ENCODE results near the gene RBM14.
A peak's percentile ranks its signal among the peaks of the same experiment; 100 is the strongest.
"Not testable (repeated sequence)": the region's sequence is repeated elsewhere in the genome, so short reads cannot be mapped to it uniquely, and the experiment has no call there.

Gene RBM14, protein sequence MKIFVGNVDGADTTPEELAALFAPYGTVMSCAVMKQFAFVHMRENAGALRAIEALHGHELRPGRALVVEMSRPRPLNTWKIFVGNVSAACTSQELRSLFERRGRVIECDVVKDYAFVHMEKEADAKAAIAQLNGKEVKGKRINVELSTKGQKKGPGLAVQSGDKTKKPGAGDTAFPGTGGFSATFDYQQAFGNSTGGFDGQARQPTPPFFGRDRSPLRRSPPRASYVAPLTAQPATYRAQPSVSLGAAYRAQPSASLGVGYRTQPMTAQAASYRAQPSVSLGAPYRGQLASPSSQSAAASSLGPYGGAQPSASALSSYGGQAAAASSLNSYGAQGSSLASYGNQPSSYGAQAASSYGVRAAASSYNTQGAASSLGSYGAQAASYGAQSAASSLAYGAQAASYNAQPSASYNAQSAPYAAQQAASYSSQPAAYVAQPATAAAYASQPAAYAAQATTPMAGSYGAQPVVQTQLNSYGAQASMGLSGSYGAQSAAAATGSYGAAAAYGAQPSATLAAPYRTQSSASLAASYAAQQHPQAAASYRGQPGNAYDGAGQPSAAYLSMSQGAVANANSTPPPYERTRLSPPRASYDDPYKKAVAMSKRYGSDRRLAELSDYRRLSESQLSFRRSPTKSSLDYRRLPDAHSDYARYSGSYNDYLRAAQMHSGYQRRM

DNA sequence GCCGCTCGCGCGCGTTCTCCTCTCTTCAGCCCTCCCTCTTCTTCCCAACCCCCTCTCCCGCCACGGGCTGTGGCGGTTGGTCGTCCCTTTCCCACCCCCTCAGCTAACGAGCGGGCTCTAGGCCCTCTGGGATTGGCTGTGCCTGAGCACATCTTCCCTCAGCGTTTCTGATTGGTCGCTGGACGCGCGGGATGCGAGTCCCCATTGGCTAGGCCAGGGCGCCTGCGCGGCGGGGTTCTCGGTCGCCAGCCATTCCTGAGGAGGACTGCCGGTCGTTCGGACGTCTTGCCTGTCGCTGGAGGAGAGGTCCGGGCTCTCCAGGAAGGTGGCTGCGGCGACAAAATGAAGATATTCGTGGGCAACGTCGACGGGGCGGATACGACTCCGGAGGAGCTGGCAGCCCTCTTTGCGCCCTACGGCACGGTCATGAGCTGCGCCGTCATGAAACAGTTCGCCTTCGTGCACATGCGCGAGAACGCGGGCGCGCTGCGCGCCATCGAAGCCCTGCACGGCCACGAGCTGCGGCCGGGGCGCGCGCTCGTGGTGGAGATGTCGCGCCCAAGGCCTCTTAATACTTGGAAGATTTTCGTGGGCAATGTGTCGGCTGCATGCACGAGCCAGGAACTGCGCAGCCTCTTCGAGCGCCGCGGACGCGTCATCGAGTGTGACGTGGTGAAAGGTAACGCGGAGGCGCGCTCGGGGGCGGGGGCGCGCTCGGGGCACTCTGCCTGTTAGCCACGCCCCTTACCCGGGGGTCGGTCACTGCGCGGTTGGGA is at the start of gene RBM14:
TSS of gene RBM14 (plus strand) at position 252 of the 776 bp plus-strand sequence. CDS start at position 343, 91 bp downstream.
- DNase-seq = peak; percentile 97

DNA sequence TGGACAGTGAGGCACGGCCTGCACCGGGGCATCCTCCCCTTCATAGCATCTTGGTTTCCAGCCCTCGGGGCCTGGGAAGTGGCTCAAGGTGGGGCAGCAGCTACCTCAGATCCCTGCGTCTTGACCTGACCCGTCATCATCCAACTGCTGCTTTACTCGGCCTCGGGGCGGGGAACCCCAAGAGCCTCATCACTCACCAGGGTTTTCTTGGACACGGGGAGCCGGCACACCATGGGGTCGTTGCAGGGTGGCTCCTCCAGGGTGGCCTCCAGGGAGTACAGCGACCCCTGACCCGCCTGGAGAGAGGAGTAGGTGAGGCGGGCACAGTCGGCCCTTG is 48.7 kb upstream of the RBM14 start:
- no peak for DNase-seq

DNA sequence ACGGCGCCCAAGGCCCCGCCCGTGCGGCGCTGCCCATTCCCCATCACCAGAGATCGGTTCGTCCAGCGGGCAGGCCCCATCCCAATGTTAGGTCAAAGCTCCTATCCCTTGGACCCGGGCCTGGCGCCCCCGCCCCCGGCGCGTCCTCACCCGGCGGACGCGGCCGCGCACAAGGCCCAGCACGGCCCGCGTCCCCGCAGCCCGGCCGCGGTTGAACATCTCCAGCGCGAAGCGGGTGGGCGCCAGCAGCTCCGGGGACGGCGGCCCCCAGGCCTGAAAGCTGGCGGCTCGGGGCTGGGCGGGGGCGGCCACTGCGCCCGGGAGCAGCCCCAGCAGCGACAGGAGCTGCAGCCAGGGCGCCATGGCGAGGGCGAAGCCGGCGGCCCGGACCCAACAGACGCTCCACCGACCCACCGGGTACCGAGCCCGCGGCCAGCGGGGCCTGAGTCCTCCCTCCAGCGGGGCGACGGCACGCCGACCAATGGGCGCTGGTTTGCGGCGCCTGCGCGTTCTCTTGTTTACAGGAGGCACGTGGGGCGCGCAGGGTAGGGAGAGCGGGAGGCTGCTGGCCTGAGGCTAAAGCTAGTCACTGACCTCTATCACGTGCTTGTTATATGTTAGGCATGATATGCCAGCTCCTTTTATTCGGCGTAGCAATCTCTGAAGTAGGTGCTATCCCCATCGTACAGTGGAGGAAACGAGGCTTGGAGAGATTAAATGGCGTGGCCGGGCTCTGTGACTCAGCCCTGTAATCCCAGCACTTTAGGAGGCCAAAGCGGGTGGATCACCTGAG is 48.1 kb upstream of the RBM14 start, which contains the start of gene CTSF:
TSS of gene CTSF (minus strand) at position 483 of the 793 bp plus-strand sequence. CDS start at position 363, 120 bp downstream.
- DNase-seq = peak; percentile 76

DNA sequence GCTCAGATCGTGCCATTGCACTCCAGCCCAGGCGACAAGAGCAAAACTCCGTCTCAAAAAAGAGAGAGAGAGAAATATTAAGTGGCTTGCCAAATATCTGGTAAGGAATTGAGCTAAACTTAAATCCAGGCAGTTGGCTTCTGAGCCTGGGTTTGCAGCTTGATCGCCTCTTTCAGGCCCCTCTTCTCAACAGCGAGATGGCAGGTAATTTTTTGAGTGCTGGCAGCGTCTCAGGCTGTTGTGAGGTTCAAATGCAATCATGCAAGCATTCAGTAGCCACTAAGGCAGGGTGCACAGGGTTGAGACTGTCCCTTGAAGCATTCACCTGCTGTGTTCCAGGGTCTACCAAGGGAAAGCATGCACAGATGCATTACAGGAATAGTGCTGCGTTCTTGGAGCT is 47.4 kb upstream of the RBM14 start:
- DNase-seq = no peak

DNA sequence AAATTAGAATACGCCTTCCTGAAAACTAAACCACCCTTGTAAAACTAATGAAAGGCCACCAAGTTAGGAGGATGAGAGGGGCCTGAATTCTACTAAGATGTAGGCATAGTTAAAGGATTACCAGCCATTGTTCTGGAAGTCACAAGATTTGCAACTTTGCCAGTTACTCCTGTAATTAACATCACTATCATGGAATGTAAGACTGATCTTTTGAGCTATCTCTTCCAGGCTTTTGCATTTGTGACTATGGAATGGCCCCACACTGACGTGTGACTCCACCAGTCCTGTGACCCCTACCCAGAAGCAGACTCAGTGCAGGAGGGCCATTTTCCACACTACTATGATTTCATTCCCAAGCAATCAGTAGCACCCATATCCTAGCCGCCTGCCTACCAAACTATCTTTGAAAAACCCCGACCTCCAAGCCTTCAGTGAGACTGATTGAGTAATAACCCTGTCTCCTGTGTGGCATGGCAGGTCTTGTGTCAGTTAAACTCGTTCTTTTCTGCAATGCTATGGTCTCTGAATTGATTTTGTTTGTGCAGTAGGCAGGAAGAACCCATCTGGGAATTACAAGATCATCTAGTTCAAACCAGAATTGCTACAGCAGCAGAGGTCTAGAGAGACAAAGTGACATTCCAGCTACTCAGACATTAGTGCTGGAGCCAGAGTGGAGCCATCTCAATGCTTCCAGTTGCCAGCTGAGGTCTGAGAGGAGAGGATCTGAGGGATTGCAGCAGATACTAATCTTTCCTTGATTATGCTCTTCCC is 46.2 kb upstream of the RBM14 start:
- DNase-seq = no peak

DNA sequence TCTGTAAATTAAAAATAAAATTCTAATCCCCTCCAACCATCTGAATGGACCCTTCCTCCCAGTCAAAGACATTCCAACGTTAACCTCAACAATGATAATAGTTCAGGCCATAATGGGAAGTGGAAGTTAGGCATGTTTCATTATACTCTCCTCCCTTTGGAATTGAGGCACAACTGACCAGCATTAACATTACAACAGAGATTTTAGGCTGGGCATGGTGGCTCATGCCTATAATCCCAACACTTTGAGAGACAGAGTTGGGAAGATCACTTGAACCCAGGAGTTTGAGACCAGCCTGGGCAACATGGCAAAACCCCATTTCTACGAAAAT is 45.6 kb upstream of the RBM14 start:
- DNase-seq = no peak

DNA sequence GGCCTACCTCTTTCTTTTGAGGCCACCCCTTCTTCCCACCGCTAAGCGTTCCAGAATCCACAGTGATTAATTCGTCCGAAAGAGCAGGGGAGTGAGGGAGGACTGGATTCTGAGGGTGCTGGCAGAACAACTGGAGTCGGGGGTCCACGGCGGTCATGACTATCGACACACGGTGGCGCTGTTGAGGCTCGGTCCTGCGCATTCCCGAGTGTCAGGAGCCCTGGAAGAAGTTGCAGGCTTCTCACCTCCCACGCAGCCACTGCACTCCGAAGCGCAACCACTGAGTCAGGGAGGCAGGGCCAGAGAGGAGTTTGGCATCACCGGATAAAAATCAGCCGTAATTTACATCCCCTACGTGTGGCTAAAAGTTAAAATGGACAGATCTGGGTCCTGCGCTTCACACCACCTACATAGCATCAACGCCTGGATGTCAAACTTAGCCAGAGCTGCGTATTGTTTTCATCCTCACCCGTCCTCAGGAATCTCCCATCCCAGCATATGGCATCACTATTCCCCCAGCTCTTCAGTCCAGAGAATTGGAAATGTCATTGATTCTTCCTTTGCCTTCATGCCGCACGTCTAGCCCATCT is 37.3 kb upstream of the RBM14 start:
- DNase-seq = peak; percentile 36

DNA sequence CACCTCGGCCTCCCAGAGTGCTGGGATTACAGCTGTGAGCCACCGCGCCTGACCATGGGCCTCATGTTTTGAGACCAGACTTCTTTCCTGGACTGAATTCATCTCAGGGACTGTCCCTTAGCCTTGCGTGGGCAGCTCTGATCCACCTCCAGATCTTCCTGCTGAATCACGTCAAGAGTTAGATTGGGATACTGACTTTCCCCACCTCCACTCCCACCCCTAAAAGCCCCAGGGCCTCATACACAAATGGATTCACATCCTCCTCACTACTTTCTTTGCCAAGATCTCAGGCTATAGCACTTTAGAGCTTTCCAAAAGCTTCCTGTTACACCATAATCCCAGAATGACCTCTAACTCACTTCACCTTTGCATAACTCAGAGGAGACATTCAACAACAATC is 35.6 kb upstream of the RBM14 start:
- no peak for DNase-seq

DNA sequence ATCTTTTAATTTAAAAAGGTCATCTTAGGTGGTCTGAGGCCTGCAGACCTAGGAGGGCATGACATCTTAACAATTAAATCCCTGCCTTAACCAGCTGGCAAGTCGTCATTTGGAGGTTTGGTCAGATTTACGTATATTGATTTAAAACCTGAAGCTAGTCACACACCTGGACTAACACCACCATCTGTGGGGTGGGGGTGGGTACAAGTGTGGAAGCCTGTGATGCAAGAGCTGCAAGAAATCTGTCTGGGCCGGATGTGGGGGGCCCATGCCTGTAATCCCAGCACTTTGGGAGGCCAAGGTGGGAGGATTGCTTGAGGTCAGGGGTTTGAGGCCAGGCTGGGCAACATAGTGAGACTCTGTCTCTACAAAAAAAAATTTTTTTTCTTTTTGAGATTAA is 35.2 kb upstream of the RBM14 start:
- DNase-seq = no peak

DNA sequence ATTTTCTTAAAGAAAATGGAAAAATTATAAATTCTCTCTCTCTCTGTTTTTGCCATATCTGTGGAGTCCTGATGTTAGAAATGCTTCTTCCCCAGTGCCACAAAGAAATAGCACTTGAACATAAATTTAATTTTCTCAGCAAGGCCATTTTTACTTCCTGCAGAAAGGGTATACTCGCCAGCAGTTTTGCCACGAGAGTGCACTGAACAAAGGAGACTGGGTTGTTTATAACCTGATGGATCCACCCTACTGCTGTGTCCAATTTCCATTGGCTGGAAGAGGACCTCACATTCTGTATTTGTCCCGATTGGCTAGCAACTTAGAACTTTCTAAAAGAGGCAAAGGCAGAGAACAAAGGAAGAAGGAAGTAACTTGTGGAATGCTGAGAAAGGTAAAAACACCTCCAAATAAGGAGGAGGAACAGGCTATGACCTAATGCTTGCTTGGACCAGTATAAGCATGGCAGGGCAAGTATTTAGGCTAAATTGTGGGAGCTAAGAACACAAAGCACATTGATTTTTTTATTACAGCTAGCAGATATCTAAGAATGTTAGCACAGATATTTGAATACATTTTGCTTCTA is 33.8 kb upstream of the RBM14 start:
- not testable (repeated sequence) for DNase-seq

DNA sequence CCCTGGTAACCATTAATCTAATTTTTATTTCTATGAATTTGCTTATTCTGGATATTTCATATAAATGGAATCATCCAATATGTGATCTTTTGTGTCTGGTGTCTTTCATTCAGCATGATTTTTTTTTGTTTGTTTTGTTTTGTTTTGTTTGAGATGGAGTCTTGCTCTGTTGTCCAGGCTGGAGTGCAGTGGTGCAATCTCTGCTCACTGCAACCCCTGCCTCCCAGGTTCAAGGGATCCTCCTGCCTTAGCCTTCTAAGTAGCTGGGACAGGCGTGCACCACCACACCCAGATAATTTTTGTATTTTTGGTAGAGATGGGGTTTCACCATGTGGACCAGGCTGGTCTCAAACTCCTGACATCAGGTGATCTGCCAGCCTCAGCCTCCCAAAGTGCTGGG is 31.0 kb upstream of the RBM14 start:
- DNase-seq = not testable (repeated sequence)

DNA sequence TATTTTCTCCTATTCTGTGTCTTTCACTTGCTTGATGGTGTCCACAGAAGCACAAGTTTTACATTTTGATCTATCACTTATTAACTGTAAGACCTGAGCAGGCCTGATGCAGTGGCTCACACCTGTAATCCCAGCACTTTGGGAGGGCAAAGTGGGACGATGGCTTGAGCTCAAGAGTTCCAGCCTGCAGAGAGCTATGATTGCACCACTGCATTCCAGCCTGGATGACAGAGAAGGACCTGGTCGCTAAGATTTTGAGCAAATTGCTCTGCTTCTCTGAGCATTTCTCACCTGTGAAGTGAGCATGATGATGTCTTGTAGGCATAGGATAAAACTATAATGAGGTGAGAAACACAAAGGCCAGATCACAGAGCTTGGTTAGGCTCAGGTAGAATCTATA is 30.3 kb upstream of the RBM14 start:
- DNase-seq = no peak

DNA sequence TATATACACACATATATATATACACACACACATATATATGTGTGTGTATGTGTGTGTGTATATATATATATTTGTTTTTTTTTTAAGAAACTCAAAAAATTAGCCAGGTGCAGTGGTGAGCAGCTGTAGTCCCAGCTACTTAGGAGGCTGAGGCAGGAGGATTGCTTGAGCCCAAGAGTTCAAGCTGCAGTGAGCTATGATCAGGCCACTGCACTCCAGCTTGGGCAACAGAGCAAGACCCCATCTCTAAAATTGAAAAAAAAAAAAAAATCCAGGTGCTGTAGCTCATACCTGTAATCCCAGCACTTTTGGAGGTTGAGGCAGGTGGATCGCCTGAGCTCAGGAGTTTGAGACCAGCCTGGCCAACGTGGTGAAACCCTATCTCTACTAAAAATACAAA is 27.1 kb upstream of the RBM14 start:
- not testable (repeated sequence) for DNase-seq

DNA sequence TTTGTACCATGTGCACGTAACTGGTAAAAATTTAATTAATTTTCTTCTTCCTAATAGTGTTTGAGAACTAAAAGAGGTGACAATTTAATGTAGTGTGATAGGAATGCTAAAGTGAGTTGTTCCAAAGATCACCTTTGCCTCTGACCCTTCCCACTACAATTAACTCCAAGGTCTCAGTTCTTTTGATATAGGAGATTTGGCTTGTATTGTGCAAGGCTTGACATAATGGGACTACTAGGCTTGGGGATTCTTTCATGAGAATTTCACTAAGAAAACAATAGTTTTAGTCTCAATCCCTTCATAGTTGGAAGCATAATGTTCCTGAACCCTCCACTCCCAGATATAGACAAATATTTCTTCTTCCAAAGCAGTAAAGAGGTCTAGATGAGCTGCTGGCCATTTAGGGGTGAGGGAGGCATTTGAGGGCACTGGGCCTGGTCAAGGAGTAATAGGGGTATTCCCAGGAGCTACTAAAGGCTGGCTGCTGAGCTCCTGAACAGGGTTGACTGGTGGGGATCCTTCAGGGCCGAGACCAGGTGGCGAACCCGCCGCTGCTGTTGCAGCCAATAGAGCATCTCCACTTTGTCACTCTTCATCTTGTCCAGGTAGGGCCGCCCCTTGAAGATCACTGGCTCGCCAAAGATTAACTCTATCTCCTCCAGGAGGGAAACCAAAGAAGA is 26.3 kb upstream of the RBM14 start:
- no peak for DNase-seq

DNA sequence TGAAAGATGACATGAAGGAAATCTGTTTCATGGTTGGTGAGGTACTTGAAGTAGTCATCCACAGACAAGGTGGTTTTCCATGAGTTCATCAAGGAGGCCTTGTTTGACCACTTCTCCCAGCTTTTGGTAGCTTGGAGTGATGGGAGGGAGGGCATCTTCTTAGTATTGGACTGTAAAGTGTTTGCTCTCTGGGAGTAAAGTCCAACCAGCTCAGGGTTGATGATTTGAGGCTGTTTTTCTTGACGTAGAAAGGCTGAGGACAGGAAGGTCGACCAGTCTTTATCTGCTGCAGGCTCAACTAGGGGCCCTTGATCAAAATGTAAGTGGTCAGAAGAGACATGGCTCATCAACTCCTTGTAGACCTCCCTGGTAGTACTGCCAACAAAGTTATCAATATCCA is 25.3 kb upstream of the RBM14 start:
- DNase-seq = no peak

DNA sequence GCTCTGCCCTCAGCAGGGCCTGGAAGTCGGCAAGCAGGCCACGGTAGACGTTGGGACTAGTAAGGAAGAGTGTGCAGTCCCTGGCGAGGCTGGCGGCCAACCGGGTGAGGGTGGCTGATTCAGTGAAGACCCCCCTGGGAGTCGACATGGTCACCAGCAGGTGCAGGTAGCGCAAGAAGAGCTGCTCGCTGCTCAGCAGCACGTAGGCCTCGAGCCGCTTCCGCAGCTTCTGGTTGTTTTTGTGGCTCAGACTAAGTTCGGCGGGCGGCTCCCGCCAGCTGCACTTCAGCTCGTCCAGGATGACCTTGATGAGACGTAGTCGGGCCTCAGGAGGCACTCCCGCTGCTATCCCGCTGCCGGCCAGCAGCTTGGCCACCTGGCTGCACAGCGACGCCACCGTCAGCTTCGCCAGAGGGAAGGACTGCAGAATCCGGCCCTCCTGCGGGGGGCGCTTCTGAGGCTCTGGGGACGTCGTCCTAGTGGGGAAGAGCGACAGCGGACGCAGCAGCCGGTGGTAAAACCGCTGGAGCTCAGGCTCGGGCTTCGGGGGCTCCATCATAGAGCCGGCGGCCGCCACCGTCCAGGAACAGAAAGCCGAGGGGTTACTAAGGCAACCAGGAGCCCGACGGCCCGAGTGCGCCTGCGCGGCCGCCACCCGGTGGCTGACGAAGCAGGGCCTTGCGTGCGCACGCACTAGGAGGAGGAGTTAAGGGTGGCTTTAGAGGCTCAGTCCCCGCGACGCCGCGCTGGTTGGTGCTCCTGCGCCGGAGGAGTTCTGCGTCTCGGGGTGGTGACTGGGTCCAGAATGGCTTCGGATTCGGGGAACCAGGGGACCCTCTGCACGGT is 23.8 kb upstream of the RBM14 start, which contains the start of the genes CCDC87 and CCS:
TSS of gene CCDC87 (minus strand) at position 607 of the 846 bp plus-strand sequence. CDS start at position 559, 48 bp downstream.
TSS of gene CCS (plus strand) at position 729 of the 846 bp plus-strand sequence. CDS start at position 806, 77 bp downstream.
- DNase-seq = peak; percentile 85

DNA sequence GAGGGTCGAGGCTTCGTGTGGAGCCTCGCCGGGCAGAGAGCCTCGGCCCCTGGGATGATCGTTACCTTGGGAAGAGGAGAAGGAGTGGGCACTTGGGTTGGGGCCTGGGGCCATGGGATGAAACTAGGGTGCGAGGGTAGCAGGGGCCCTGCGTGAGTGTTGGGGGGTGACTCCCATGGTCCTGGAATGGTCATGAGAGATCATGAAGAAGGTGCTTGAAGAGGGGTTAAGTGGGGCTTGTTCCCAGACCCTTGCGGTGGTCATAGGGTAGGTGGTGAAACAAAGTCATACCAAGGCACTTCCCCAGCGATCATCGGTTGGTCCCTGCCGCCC is 23.2 kb upstream of the RBM14 start:
- peak; percentile 41 for DNase-seq

DNA sequence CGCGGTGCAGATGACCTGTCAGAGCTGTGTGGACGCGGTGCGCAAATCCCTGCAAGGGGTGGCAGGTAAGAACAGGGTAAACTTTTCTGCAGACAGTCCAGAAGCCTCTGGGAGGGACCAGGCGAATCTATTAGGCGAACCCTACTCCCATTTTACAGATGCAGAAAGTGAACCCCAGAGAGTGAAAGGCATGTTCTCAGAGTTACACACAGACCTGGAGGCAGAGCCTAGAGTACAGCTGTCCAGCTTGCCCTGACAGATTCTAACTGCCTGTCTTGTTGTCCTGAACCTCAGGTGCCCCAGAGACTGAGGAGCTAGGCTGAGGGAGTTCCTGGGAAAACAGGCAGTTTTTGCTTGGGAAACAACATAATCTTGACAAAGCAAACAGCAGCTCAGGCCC is 22.8 kb upstream of the RBM14 start:
- DNase-seq = no peak

DNA sequence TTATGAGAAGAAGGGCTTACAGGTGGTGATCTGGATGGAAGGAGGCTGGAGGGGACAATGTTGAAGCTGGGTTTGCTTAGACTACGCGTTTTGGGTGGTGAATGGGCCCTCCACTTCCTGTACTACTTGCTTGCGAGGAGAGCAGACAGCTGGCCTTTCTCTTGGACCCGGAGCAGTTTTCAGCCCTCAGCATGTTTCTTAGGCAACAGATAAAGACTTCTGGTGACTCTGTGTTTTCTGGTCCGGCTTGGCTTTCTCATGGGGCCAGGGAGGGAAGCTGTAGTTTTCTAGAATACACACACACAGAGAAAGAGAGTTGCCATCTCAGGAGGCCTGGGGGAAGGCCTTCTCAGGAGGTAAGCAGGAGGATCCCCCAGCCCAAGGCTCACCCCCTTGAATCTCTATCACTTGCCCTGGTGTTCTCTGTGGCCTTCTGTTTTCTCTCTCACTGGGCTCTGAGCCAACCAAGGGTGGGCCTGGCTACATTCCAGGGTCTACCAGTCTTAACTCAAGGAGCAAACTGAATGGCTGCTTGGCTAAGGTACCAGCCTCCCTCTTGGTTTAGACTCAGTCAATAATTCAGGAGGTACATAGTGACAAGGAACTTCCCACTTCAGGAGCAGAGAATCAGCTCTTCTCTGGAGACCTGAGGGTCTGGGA is 21.1 kb upstream of the RBM14 start:
- DNase-seq = no peak
